MCF 10A (cell line): ENCODE results near the gene CLSTN2. TPM values are rescaled to one million over a fixed set of nuclear protein-coding genes. Genes with fewer than 3 reads are reported as not detected.

Experiments used
- BruUV-seq: library from RNA; stranded (reverse); fragments of 400-500 nt; replicated peaks from 2 replicates; lab custom pipeline; 2021; lab: Mats Ljungman, UMichigan
- CTCF ChIA-PET: fragments of 300-600 bp; sonication (Branson Sonifier 250); formaldehyde crosslinking; extraction: SDS; loops from one replicate; lab custom pipeline; 2021; ENCODE audit warnings: antibody characterized with exemption, inconsistent platforms; lab: Yijun Ruan, JAX
- POLR2A ChIA-PET: fragments of 300-600, 350-650 bp; sonication (Branson Sonifier 250); formaldehyde crosslinking; extraction: SDS; loops from one replicate; lab custom pipeline; 2020; ENCODE audit warnings: antibody characterized with exemption, inconsistent platforms; lab: Yijun Ruan, JAX
- DNase-seq: peaks from one replicate; pipeline ENCODE4 v3.0.0-alpha.2; 2018; ENCODE audit not compliant: unreplicated experiment
- H3K27ac Mint-ChIP-seq: one replicate; pipeline ENCODE4 v1.8.0; 2022; ENCODE audit warnings: mild to moderate bottlenecking, low read depth, mixed read lengths; ENCODE audit not compliant: unreplicated experiment
- H3K27me3 Mint-ChIP-seq: one replicate; pipeline ENCODE4 v1.8.0; 2022; ENCODE audit warnings: mixed read lengths; ENCODE audit not compliant: insufficient read depth, unreplicated experiment
- H3K36me3 Mint-ChIP-seq: one replicate; pipeline ENCODE4 v1.8.0; 2022; ENCODE audit warnings: mild to moderate bottlenecking, moderate library complexity, mixed read lengths; ENCODE audit not compliant: insufficient read depth, unreplicated experiment
- H3K4me1 Mint-ChIP-seq: one replicate; pipeline ENCODE4 v1.8.0; 2022; ENCODE audit warnings: mixed read lengths; ENCODE audit not compliant: insufficient read depth, unreplicated experiment
- H3K4me3 Mint-ChIP-seq: one replicate; pipeline ENCODE4 v1.8.0; 2022; ENCODE audit warnings: mild to moderate bottlenecking, moderate library complexity, mixed read lengths; ENCODE audit not compliant: unreplicated experiment
- H3K9me3 Mint-ChIP-seq: one replicate; pipeline ENCODE4 v1.8.0; 2022; ENCODE audit warnings: mixed read lengths; ENCODE audit not compliant: unreplicated experiment
- intact Hi-C: fragments of 100-400 bp; cut with micrococcal nuclease; formaldehyde crosslinking; loops from 2 replicates; pipeline ENCODE4 v1.14.1; 2022
- total RNA-seq: library from RNA; stranded (reverse); gene quantifications from 2 replicates; pipeline ENCODE4 v1.2.3, GENCODE V29; 2022
- TF ChIP-seq, protein P1 (sequence below): fragments of 200-600 bp; IDR thresholded peaks from one replicate; pipeline ENCODE4 v1.8.0; 2022; ENCODE audit warnings: antibody characterized with exemption, mild to moderate bottlenecking; ENCODE audit not compliant: unreplicated experiment

The CLSTN2 gene
- total RNA-seq, 1 experiment from 2014 or later = not detected

DNA sequence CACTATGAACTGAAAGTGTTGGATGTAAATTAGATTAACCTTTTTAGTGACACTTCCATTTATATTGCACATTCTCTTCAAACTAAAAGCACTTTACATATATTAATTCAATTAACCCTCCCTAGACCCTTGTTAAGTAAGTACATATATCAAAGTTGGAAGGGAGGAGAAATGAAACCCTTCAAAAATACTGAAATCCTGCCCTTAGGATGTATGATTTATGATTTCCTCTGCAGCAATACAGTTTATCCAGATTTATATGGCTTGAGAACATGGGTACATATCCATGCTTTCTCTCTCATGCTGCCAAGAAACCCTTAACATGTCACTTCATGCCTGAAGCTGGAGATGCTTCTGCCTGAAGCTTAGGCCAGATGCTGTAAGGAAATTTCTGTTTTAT lies 11.0 kb downstream of the CLSTN2 start:
- Mint-ChIP-seq H3K4me1 (no peaks in the 10 kb centered on the region), H3K27ac (no peak overlapping the region), H3K9me3 (peaks cover 11% of the 10 kb centered on the region), H3K4me3 (no peak overlapping the region), H3K36me3 (peaks cover 6% of the 10 kb centered on the region), H3K27me3 (no peaks in the 10 kb centered on the region)
- intact Hi-C loops = no loop called here
- BruUV-seq = no TSS peak
- CTCF ChIA-PET = no interaction called here
- DNase-seq = no peak
- TF ChIP-seq, protein P1, sequence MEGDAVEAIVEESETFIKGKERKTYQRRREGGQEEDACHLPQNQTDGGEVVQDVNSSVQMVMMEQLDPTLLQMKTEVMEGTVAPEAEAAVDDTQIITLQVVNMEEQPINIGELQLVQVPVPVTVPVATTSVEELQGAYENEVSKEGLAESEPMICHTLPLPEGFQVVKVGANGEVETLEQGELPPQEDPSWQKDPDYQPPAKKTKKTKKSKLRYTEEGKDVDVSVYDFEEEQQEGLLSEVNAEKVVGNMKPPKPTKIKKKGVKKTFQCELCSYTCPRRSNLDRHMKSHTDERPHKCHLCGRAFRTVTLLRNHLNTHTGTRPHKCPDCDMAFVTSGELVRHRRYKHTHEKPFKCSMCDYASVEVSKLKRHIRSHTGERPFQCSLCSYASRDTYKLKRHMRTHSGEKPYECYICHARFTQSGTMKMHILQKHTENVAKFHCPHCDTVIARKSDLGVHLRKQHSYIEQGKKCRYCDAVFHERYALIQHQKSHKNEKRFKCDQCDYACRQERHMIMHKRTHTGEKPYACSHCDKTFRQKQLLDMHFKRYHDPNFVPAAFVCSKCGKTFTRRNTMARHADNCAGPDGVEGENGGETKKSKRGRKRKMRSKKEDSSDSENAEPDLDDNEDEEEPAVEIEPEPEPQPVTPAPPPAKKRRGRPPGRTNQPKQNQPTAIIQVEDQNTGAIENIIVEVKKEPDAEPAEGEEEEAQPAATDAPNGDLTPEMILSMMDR = no peak
- POLR2A ChIA-PET = no interaction called here

DNA sequence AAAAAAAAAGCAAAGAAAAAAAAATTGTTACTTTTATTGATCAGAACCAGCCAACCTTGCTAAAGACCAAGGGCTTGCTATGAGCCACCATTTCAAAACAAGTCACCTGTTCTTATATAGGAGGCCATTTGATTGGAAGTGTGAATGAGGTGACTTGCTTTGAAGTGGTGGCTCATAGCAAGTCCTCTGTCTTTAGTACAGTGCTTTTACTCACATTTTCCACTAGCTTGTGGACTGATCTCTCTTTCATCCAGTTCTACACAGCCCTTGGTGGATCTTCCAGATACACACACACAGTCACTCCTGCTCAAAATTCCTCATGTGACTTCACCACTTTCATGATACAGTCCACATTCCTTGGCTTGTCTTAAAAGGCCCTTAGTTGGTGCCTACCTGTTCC lies 13.5 kb downstream of the CLSTN2 start:
- DNase-seq = no peak
- TF ChIP-seq, protein P1 = no peak
- H3K27ac Mint-ChIP-seq = no peak overlapping the region
- no peak overlapping the region for H3K4me3 Mint-ChIP-seq
- H3K4me1 Mint-ChIP-seq = no peaks in the 10 kb centered on the region
- no TSS peak for BruUV-seq
- H3K36me3 Mint-ChIP-seq = peaks cover 6% of the 10 kb centered on the region
- intact Hi-C loops = no loop called here
- no peaks in the 10 kb centered on the region for H3K27me3 Mint-ChIP-seq
- H3K9me3 Mint-ChIP-seq = peaks cover 11% of the 10 kb centered on the region
- CTCF ChIA-PET = no interaction called here
- POLR2A ChIA-PET = no interaction called here

- Mint-ChIP-seq H3K4me1 (no peaks in the 10 kb centered on the region), H3K9me3 (peaks cover 11% of the 10 kb centered on the region), H3K27ac (no peak overlapping the region), H3K36me3 (peaks cover 6% of the 10 kb centered on the region), H3K27me3 (no peaks in the 10 kb centered on the region), H3K4me3 (no peak overlapping the region)
- ChIA-PET CTCF (no interaction called here), POLR2A (no interaction called here)
- intact Hi-C loops = no loop called here
- no peak for DNase-seq
- TF ChIP-seq, protein P1 = no peak
- no TSS peak for BruUV-seq
Observed at GRCh38 chr3:139948898-139949297, 13.9 kb downstream of the CLSTN2 start.

- intact Hi-C loops = no loop called here
- ChIA-PET CTCF (interaction anchor here (0.7 to 1.2 kb wide), 4 partner anchors 15 to 911 kb away, joined by 3 to 6 read pairs (median 4); no protein-coding TSS in a partner anchor), POLR2A (interaction anchor here (1.0 kb wide), 1 partner anchor 27 kb away, joined by 4 read pairs; no protein-coding TSS in a partner anchor)
- Mint-ChIP-seq H3K27me3 (no peaks in the 10 kb centered on the region), H3K4me1 (no peaks in the 10 kb centered on the region), H3K27ac (no peak overlapping the region), H3K4me3 (no peak overlapping the region), H3K36me3 (no peaks in the 10 kb centered on the region), H3K9me3 (peaks cover 11% of the 10 kb centered on the region)
- DNase-seq = peak; percentile 35
- BruUV-seq = no TSS peak
- TF ChIP-seq, protein P1 = no peak
Observed at GRCh38 chr3:139953131-139953910, 18.3 kb downstream of the CLSTN2 start.
